GM18526 (cell line): ENCODE measurements around the gene PRAMEF14.
"Not testable (repeated sequence)": the region's sequence is repeated elsewhere in the genome, so short reads cannot be mapped to it uniquely, and the experiment has no call there.

Experiments
- POLR2A ChIP-seq: IDR thresholded peaks from 3 replicates; pipeline ENCODE4 v1.6.1; 2011; ENCODE audit not compliant: insufficient read length; ENCODE audit errors: extremely low read depth

PRAMEF14 gene

GRCh38 chr1:13347034-13347433, at the start of gene PRAMEF14:
PRAMEF14 (minus strand) TSS chr1:13347134; CDS start chr1:13345314, 1,820 bp downstream.
- not testable (repeated sequence) for TF ChIP-seq POLR2A

DNA sequence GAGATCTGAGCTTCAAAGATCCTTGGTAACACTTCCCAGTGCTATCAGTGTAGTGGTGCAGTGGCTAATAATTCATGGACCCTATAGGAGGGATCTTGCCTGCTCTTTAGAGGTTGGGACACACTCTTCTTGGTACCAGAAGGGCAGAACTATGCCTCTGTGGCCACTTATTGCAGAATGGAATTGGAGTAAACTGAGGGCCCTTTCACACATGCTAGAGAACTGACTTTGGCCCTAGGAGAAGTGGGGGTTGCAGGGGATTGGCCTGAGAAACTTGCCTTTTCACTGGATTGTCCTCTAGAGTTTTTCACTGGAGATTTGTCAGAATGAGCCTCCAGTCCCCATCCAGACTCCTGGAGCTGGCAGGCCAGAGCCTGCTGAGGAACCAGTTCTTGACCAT, 42.4 kb upstream of the PRAMEF14 start, which contains the start of gene PRAMEF17:
TSS of gene PRAMEF17 (plus strand) at position 301 of the 400 bp plus-strand sequence. CDS start at position 327, 26 bp downstream.
- not testable (repeated sequence) for TF ChIP-seq POLR2A

DNA sequence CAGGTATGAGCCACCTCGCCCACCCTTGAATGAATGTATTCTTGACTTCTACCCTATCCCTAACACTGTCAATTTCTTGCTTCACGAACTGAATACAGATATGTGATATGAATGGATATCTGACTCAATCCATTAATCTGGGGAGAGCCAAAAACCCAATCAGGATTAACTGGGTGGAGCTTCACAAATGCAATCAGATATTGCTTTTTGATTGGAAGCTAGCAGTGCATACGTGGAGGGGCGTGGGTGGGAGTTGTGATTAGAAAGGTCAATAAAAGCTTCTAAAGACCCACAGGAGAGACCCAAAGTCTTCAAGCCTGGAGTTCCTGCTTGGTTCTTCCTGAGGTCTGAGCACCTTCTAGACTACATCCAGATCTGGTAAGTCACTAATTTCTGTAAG, 31.7 kb downstream of the PRAMEF14 start, which contains the start of gene PRAMEF15:
TSS of gene PRAMEF15 (plus strand) at position 301 of the 400 bp plus-strand sequence. CDS start 2,827 bp downstream, outside the sequence.
- TF ChIP-seq POLR2A, result not testable (repeated sequence)

GRCh38 chr1:13303239-13303638, 43.7 kb downstream of the PRAMEF14 start, which contains the start of gene PRAMEF33:
PRAMEF33 (plus strand) TSS chr1:13303539; CDS start chr1:13305955, 2,416 bp downstream.
- TF ChIP-seq POLR2A, result not testable (repeated sequence)
